Lower lobe of right lung (tissue), 2 donors: ENCODE measurements around the gene NRXN3. TPM values are rescaled to one million over a fixed set of nuclear protein-coding genes. Genes with fewer than 3 reads are reported as not detected.

ENCODE experiments used
- ATAC-seq, 2 donors: fragments of 200-7000 bp; cut with Tn5 transposase; one replicate each; pipeline ENCODE4 v1.9.1; 2020 to 2022; ENCODE audit warnings: mild to moderate bottlenecking in 2 of 2, moderate library complexity in 2 of 2
- DNase-seq: peaks from one replicate; pipeline ENCODE4 v3.0.0-alpha.2; 2020
- H3K27ac ChIP-seq: fragments of 200-600 bp; one replicate; pipeline ENCODE4 v1.8.0; 2022
- H3K27me3 ChIP-seq: fragments of 200-600 bp; one replicate; pipeline ENCODE4 v1.8.0; 2022; ENCODE audit warnings: low read depth
- H3K36me3 ChIP-seq: fragments of 200-600 bp; one replicate; pipeline ENCODE4 v1.8.0; 2022; ENCODE audit warnings: mild to moderate bottlenecking
- H3K4me1 ChIP-seq: fragments of 200-600 bp; one replicate; pipeline ENCODE4 v1.8.0; 2022
- H3K4me3 ChIP-seq: fragments of 200-600 bp; one replicate; pipeline ENCODE4 v1.8.0; 2022; ENCODE audit warnings: mild to moderate bottlenecking
- H3K9me3 ChIP-seq: fragments of 200-600 bp; one replicate; pipeline ENCODE4 v1.8.0; 2022
- CTCF ChIP-seq: fragments of 200-600 bp; IDR thresholded peaks from one replicate; pipeline ENCODE4 v1.8.0; 2022; ENCODE audit warnings: antibody characterized with exemption, mild to moderate bottlenecking
- intact Hi-C: fragments of 100-400 bp; cut with DNase I; formaldehyde crosslinking; loops from one replicate; pipeline ENCODE4 v1.11.0; 2022
- total RNA-seq: library from RNA; stranded (reverse); fragmentation: NEBNext Ultra II Directional; extraction: Animal tissue kit (Norgen Biotek cat#: 25700); gene quantifications from one replicate; pipeline ENCODE4 v1.2.1, GENCODE V29; 2021
- donor health status: DM: no; HTN: yes; CAD: no; lungs with severe emphysema.

NRXN3 gene
- total RNA-seq, 1 donor from 2014 or later: 9.0 TPM

DNA sequence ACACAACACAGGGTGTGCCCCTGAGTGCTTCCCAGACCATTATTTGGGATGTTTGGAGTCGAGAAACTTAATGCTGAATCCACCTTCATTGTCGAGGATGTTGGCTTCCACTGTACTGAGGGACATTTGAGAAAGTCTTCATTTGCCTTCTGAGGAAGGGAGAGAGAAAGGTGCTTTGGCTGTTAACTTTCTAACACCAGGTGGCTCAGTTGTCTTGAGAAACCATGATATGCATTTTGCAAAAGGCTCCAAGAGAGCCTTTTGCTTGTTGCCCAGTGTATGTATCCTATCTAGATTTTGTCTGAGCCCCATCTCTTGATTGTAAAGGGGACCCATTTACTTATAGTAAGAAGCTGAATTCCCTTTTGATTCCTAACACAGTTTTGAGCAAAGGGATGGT lies 28.6 kb upstream of the NRXN3 start:
- Histone ChIP-seq H3K4me3 (no peak overlapping the region), H3K27ac (no peak overlapping the region), H3K36me3 (no peaks in the 10 kb centered on the region), H3K27me3 (no peaks in the 10 kb centered on the region), H3K4me1 (no peaks in the 10 kb centered on the region), H3K9me3 (no peaks in the 10 kb centered on the region)
- TF ChIP-seq CTCF: no peak
- DNase-seq (no peak), ATAC-seq (no peak)
- intact Hi-C loops: no loop called here

- no peaks in the 10 kb centered on the region for H3K4me1 ChIP-seq
- DNase-seq (no peak), ATAC-seq (no peak)
- no peaks in the 10 kb centered on the region for H3K36me3 ChIP-seq
- intact Hi-C loops: no loop called here
- H3K27ac ChIP-seq: no peak overlapping the region
- H3K27me3 ChIP-seq: no peaks in the 10 kb centered on the region
- H3K9me3 ChIP-seq: no peaks in the 10 kb centered on the region
- no peak overlapping the region for H3K4me3 ChIP-seq
- no peak for TF ChIP-seq CTCF
Measured at GRCh38 chr14:78142998-78143397, 27.2 kb upstream of the NRXN3 start.

GRCh38 chr14:78143489-78144145 lies 26.6 kb upstream of the NRXN3 start:
- H3K4me3 ChIP-seq: no peak overlapping the region
- DNase-seq (no peak), ATAC-seq (no peak)
- no peaks in the 10 kb centered on the region for H3K36me3 ChIP-seq
- intact Hi-C loops: no loop called here
- no peak for TF ChIP-seq CTCF
- no peaks in the 10 kb centered on the region for H3K27me3 ChIP-seq
- H3K4me1 ChIP-seq: no peaks in the 10 kb centered on the region
- H3K27ac ChIP-seq: no peak overlapping the region
- no peaks in the 10 kb centered on the region for H3K9me3 ChIP-seq

DNA sequence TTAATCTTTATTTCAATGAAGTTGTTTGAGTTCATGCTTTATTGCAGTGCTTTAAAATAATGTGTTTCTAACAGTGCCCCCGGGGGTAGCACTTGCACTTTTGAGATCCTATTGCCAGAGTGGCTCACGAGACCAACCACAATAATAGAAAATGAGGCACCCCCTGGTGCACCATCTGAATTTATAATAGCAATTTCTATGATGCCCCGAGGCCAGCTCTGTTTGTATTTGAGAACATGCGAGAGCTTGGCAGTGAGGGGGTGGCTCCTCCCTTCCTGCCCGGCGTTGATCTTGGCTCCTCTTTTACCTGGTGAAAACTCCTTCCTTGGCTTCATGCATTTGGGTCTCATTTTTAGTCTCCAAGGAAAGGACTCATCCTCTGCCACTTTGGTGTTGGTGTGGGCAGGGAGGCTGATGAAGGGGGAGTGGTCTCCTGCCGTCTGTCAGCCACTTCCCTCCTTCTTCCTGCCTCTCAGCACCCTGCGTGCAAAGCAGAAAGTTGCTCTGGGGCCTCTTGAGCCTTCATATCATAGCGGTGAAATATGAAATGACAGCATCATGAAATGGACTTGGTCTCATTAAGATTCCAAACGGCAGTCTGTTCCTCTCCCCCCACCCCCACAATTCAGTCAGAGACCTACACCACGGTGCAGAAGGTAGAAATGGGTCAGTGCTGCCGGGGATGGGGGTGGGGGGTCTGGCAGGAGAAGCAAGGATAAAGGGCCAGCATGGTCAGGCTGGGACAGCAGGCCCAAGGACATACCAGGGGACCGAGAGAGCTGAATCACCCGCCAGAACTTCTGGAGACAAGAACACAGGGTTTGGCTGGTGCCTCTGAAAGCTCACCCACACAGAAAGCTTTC lies 17.7 kb upstream of the NRXN3 start:
- no peak for TF ChIP-seq CTCF
- H3K4me3 ChIP-seq: no peak overlapping the region
- H3K4me1 ChIP-seq: no peaks in the 10 kb centered on the region
- no peaks in the 10 kb centered on the region for H3K27me3 ChIP-seq
- ATAC-seq: no peak
- no peaks in the 10 kb centered on the region for H3K36me3 ChIP-seq
- H3K27ac ChIP-seq: no peak overlapping the region
- intact Hi-C loops: no loop called here
- no peak for DNase-seq
- H3K9me3 ChIP-seq: no peaks in the 10 kb centered on the region

DNA sequence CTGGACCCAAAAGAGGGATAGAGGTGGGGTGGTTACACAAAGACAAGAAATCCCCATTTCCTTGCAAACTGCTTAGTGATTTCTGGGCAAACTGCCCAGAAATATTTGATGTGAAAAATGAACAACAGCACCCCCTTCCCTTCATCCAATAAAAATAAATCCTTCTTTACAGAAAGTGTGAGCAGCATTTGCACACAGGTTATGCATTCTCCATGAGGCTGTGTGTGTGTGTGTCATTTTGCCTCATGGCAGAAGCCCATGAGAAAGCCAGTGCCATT lies 17.2 kb upstream of the NRXN3 start:
- Histone ChIP-seq H3K27ac (no peak overlapping the region), H3K36me3 (no peaks in the 10 kb centered on the region), H3K27me3 (no peaks in the 10 kb centered on the region), H3K4me1 (no peaks in the 10 kb centered on the region), H3K9me3 (no peaks in the 10 kb centered on the region), H3K4me3 (no peak overlapping the region)
- intact Hi-C loops: no loop called here
- DNase-seq (no peak), ATAC-seq (no peak)
- TF ChIP-seq CTCF: no peak
